Mucosa of stomach (tissue), 1 donor: ENCODE results near the gene MTAP.

ENCODE experiments used
- H3K27me3 ChIP-seq: one replicate; pipeline ENCODE4 v1.7.0; 2013; ENCODE audit warnings: mild to moderate bottlenecking, low read length; ENCODE audit not compliant: control insufficient read depth, insufficient read depth
- H3K36me3 ChIP-seq: one replicate; pipeline ENCODE4 v1.7.0; 2013; ENCODE audit warnings: low read length; ENCODE audit not compliant: control insufficient read depth, insufficient read depth
- H3K4me1 ChIP-seq: one replicate; pipeline ENCODE4 v1.7.0; 2013; ENCODE audit warnings: mild to moderate bottlenecking, low read length; ENCODE audit not compliant: control insufficient read depth, insufficient read depth
- H3K4me3 ChIP-seq: one replicate; pipeline ENCODE4 v1.7.0; 2013; ENCODE audit warnings: low read length
- H3K9ac ChIP-seq: one replicate; pipeline ENCODE4 v1.7.0; 2013; ENCODE audit warnings: mild to moderate bottlenecking, low read length, moderate library complexity
- H3K9me3 ChIP-seq: one replicate; pipeline ENCODE4 v1.7.0; 2013; ENCODE audit warnings: mild to moderate bottlenecking, low read length, moderate library complexity; ENCODE audit not compliant: control insufficient read depth
- donor health status: Pancreatic carcinoma.

Gene MTAP

GRCh38 chr9:21810388-21810787, 8.0 kb downstream of the MTAP start:
- H3K9me3 ChIP-seq = no peaks in the 10 kb centered on the region
- no peak overlapping the region for H3K9ac ChIP-seq
- H3K4me3 ChIP-seq = no peak overlapping the region
- H3K4me1 ChIP-seq = peaks cover 12% of the 10 kb centered on the region
- H3K36me3 ChIP-seq = no peaks in the 10 kb centered on the region
- H3K27me3 ChIP-seq = no peaks in the 10 kb centered on the region

- H3K4me3 ChIP-seq = no peak overlapping the region
- no peaks in the 10 kb centered on the region for H3K36me3 ChIP-seq
- H3K4me1 ChIP-seq = peaks cover 12% of the 10 kb centered on the region
- no peaks in the 10 kb centered on the region for H3K27me3 ChIP-seq
- H3K9ac ChIP-seq = no peak overlapping the region
- H3K9me3 ChIP-seq = no peaks in the 10 kb centered on the region
Measured at GRCh38 chr9:21810881-21811280, 8.4 kb downstream of the MTAP start.

GRCh38 chr9:21811914-21812313, 9.5 kb downstream of the MTAP start:
- H3K4me1 ChIP-seq = peaks cover 12% of the 10 kb centered on the region
- H3K9me3 ChIP-seq = no peaks in the 10 kb centered on the region
- H3K9ac ChIP-seq = no peak overlapping the region
- no peak overlapping the region for H3K4me3 ChIP-seq
- no peaks in the 10 kb centered on the region for H3K27me3 ChIP-seq
- H3K36me3 ChIP-seq = no peaks in the 10 kb centered on the region

- Histone ChIP-seq H3K27me3 (no peaks in the 10 kb centered on the region), H3K9ac (no peak overlapping the region), H3K36me3 (no peaks in the 10 kb centered on the region), H3K4me3 (no peak overlapping the region), H3K4me1 (peaks cover 12% of the 10 kb centered on the region), H3K9me3 (no peaks in the 10 kb centered on the region)
Measured at GRCh38 chr9:21812415-21812814, 10.0 kb downstream of the MTAP start.

- peaks cover 12% of the 10 kb centered on the region for H3K4me1 ChIP-seq
- H3K9me3 ChIP-seq = no peaks in the 10 kb centered on the region
- H3K9ac ChIP-seq = no peak overlapping the region
- H3K36me3 ChIP-seq = no peaks in the 10 kb centered on the region
- no peaks in the 10 kb centered on the region for H3K27me3 ChIP-seq
- no peak overlapping the region for H3K4me3 ChIP-seq
Measured at GRCh38 chr9:21812946-21813568, 10.6 kb downstream of the MTAP start.

GRCh38 chr9:21813575-21814473, 11.4 kb downstream of the MTAP start:
- Histone ChIP-seq H3K27me3 (no peaks in the 10 kb centered on the region), H3K4me3 (no peak overlapping the region), H3K9me3 (no peaks in the 10 kb centered on the region), H3K4me1 (peaks cover 12% of the 10 kb centered on the region), H3K36me3 (no peaks in the 10 kb centered on the region), H3K9ac (no peak overlapping the region)

GRCh38 chr9:21815643-21816042, 13.2 kb downstream of the MTAP start:
- no peaks in the 10 kb centered on the region for H3K27me3 ChIP-seq
- H3K36me3 ChIP-seq = no peaks in the 10 kb centered on the region
- H3K9ac ChIP-seq = no peak overlapping the region
- no peaks in the 10 kb centered on the region for H3K9me3 ChIP-seq
- no peak overlapping the region for H3K4me3 ChIP-seq
- peaks cover 12% of the 10 kb centered on the region for H3K4me1 ChIP-seq

- H3K36me3 ChIP-seq = no peaks in the 10 kb centered on the region
- no peaks in the 10 kb centered on the region for H3K9me3 ChIP-seq
Measured at GRCh38 chr9:21817176-21817575, 14.7 kb downstream of the MTAP start.

GRCh38 chr9:21825637-21826036, 23.2 kb downstream of the MTAP start:
- H3K4me1 ChIP-seq = no peaks in the 10 kb centered on the region
- no peaks in the 10 kb centered on the region for H3K9me3 ChIP-seq
- H3K4me3 ChIP-seq = no peak overlapping the region
- no peaks in the 10 kb centered on the region for H3K27me3 ChIP-seq
- H3K9ac ChIP-seq = no peak overlapping the region
- H3K36me3 ChIP-seq = no peaks in the 10 kb centered on the region

More at GRCh38 chr9:21817176-21817575, 14.7 kb downstream of the MTAP start:
- H3K27me3 ChIP-seq = no peaks in the 10 kb centered on the region
- H3K4me1 ChIP-seq = peaks cover 12% of the 10 kb centered on the region
- H3K9ac ChIP-seq = no peak overlapping the region
- no peak overlapping the region for H3K4me3 ChIP-seq

GRCh38 chr9:21828853-21829410, 26.5 kb downstream of the MTAP start:
- no peaks in the 10 kb centered on the region for H3K27me3 ChIP-seq
- no peak overlapping the region for H3K4me3 ChIP-seq
- H3K36me3 ChIP-seq = no peaks in the 10 kb centered on the region
- H3K9me3 ChIP-seq = no peaks in the 10 kb centered on the region
- no peaks in the 10 kb centered on the region for H3K4me1 ChIP-seq
- no peak overlapping the region for H3K9ac ChIP-seq

- Histone ChIP-seq H3K36me3 (no peaks in the 10 kb centered on the region), H3K9me3 (no peaks in the 10 kb centered on the region), H3K4me1 (no peaks in the 10 kb centered on the region)
Measured at GRCh38 chr9:21830589-21830988, 28.2 kb downstream of the MTAP start.

GRCh38 chr9:21831841-21832509, 29.5 kb downstream of the MTAP start:
- no peak overlapping the region for H3K4me3 ChIP-seq
- H3K4me1 ChIP-seq = no peaks in the 10 kb centered on the region
- H3K27me3 ChIP-seq = no peaks in the 10 kb centered on the region
- H3K36me3 ChIP-seq = no peaks in the 10 kb centered on the region
- no peak overlapping the region for H3K9ac ChIP-seq
- H3K9me3 ChIP-seq = no peaks in the 10 kb centered on the region

More at GRCh38 chr9:21830589-21830988, 28.2 kb downstream of the MTAP start:
- H3K27me3 ChIP-seq = no peaks in the 10 kb centered on the region
- no peak overlapping the region for H3K4me3 ChIP-seq
- H3K9ac ChIP-seq = no peak overlapping the region
